Measurements from ENCODE around the gene MED12L.

MED12L gene

GRCh38 chr3:151093148-151093547, 7.7 kb downstream of the MED12L start:
- DNase-seq: no peak

GRCh38 chr3:151093905-151094304, 8.4 kb downstream of the MED12L start:
- no peak for DNase-seq

- no peak for DNase-seq
Measured at GRCh38 chr3:151096716-151097115, 11.3 kb downstream of the MED12L start.

GRCh38 chr3:151100076-151100475, 14.6 kb downstream of the MED12L start:
- no peak for DNase-seq

GRCh38 chr3:151101270-151101969, 16.0 kb downstream of the MED12L start:
- no peak for DNase-seq

- DNase-seq: no peak
Measured at GRCh38 chr3:151106311-151106710, 20.8 kb downstream of the MED12L start.

- DNase-seq: no peak
Measured at GRCh38 chr3:151107177-151107576, 21.7 kb downstream of the MED12L start.

GRCh38 chr3:151107701-151108100, 22.2 kb downstream of the MED12L start:
- DNase-seq: no peak

GRCh38 chr3:151109286-151109800, 23.9 kb downstream of the MED12L start:
- no peak for DNase-seq

- DNase-seq: no peak
Measured at GRCh38 chr3:151112731-151113130, 27.3 kb downstream of the MED12L start.

- no peak for DNase-seq
Measured at GRCh38 chr3:151113343-151113742, 27.9 kb downstream of the MED12L start.

GRCh38 chr3:151117047-151117446, 31.6 kb downstream of the MED12L start:
- no peak for DNase-seq

GRCh38 chr3:151119188-151119587, 33.7 kb downstream of the MED12L start:
- DNase-seq: no peak

- DNase-seq: no peak
Measured at GRCh38 chr3:151120409-151120808, 34.9 kb downstream of the MED12L start.

- no peak for DNase-seq
Measured at GRCh38 chr3:151121016-151121415, 35.6 kb downstream of the MED12L start.

- no peak for DNase-seq
Measured at GRCh38 chr3:151123827-151124226, 38.4 kb downstream of the MED12L start.

GRCh38 chr3:151124476-151124875, 39.0 kb downstream of the MED12L start:
- DNase-seq: no peak

GRCh38 chr3:151130428-151130827, 45.0 kb downstream of the MED12L start:
- no peak for DNase-seq

GRCh38 chr3:151133175-151133574, 47.7 kb downstream of the MED12L start:
- no peak for DNase-seq

GRCh38 chr3:151133917-151134450, 48.5 kb downstream of the MED12L start:
- no peak for DNase-seq

GRCh38 chr3:151135541-151136337, 50.3 kb downstream of the MED12L start:
- no peak for DNase-seq

GRCh38 chr3:151142929-151143328, 57.5 kb downstream of the MED12L start:
- no peak for DNase-seq

GRCh38 chr3:151144016-151144415, 58.6 kb downstream of the MED12L start:
- DNase-seq: no peak

- DNase-seq: no peak
Measured at GRCh38 chr3:151144760-151145159, 59.3 kb downstream of the MED12L start.

Data from NCI-H446 treated with DMSO at 0.1 percent for 48 hours (cell line).